HepG2 (cell line): ENCODE results near the gene ELAVL4. TPM values are rescaled to one million over a fixed set of nuclear protein-coding genes. Genes with fewer than 3 reads are reported as not detected.

Source experiments
- ATAC-seq: fragments of 200-7000 bp; cut with Tn5 transposase; 3 replicates; pipeline ENCODE4 v1.9.1; 2020; ENCODE audit warnings: mild to moderate bottlenecking, moderate library complexity
- BruUV-seq: library from RNA; stranded (reverse); fragments of 400-500 nt; replicated peaks from 2 replicates; lab custom pipeline; 2021; lab: Mats Ljungman, UMichigan
- CTCF ChIA-PET: fragments of 300-600 bp; formaldehyde crosslinking; extraction: SDS; loops from one replicate; lab custom pipeline; 2021; ENCODE audit warnings: low total read pairs, inconsistent platforms, low intra/inter-chr PET ratio; lab: Yijun Ruan, JAX
- POLR2A ChIA-PET: fragments of 350-600 bp; sonication (Branson Sonifier 250); formaldehyde crosslinking; loops from one replicate; lab custom pipeline; 2020; ENCODE audit warnings: antibody characterized with exemption, inconsistent platforms; lab: Yijun Ruan, JAX
- DNase-seq: peaks from one replicate; pipeline ENCODE4 v3.0.0-alpha.2; 2015; ENCODE audit warnings: low spot score
- FAIRE-seq: peaks from 3 replicates; lab custom pipeline; 2011; peaks lifted over from hg19 to GRCh38; lab: Jason Lieb, UNC
- H2AFZ ChIP-seq: one replicate; pipeline ENCODE4 v1.6.1; 2011; ENCODE audit warnings: low read length, inconsistent platforms
- H3K27ac ChIP-seq: fragments of 300-600 bp; 3 replicates; pipeline ENCODE4 v1.8.0; 2011; ENCODE audit warnings: mixed run types, mild to moderate bottlenecking, mixed read lengths, low read length, inconsistent platforms; ENCODE audit not compliant: insufficient read depth; ENCODE audit errors: extremely low read length
- H3K27me3 ChIP-seq, 2 experiments: fragments of 200-600 bp in 1 of 2; 2 replicates in 1 of 2; 3 replicates in 1 of 2; pipeline versions ENCODE4 v1.6.0 to v1.8.0; 2011; ENCODE audit warnings: low read length in 2 of 2, mild to moderate bottlenecking in 2 of 2, moderate library complexity in 2 of 2, inconsistent platforms in 1 of 2; ENCODE audit not compliant: insufficient read depth in 2 of 2, control insufficient read depth in 1 of 2
- H3K36me3 ChIP-seq, 2 experiments: fragments of 200-600 bp in 1 of 2; replicated peaks in 1 of 2; 2 replicates in 1 of 2; 3 replicates in 1 of 2; pipeline versions ENCODE4 v1.5.1 to v1.8.0; 2011; ENCODE audit warnings: low read length in 2 of 2, inconsistent platforms in 1 of 2; ENCODE audit not compliant: insufficient read depth in 2 of 2, control insufficient read depth in 1 of 2
- H3K4me1 ChIP-seq: 2 replicates; pipeline ENCODE4 v1.5.1; 2012; ENCODE audit warnings: low read length, inconsistent platforms; ENCODE audit not compliant: insufficient read depth
- H3K4me2 ChIP-seq: 2 replicates; pipeline ENCODE4 v1.6.0; 2011; ENCODE audit warnings: low read depth, low read length, inconsistent platforms
- H3K4me3 ChIP-seq, 3 experiments: fragments of 200-600 bp in 1 of 3; sonication (generic), shearing (Covaris generic) in 1 of 3; replicated peaks in 1 of 3; 2 replicates each; pipeline ENCODE4 v1.5.1; 2011 to 2016; ENCODE audit warnings: low read length in 3 of 3, inconsistent platforms in 2 of 3, low read depth in 2 of 3, mild to moderate bottlenecking in 2 of 3, control low read depth in 1 of 3, mixed read lengths in 1 of 3; ENCODE audit not compliant: insufficient read depth in 1 of 3
- H3K79me2 ChIP-seq: one replicate; pipeline ENCODE4 v1.6.1; 2011; ENCODE audit warnings: low read length, inconsistent platforms; ENCODE audit not compliant: insufficient read depth
- H3K9ac ChIP-seq: 2 replicates; pipeline ENCODE4 v1.6.0; 2011; ENCODE audit warnings: mild to moderate bottlenecking, low read depth, low read length, inconsistent platforms; ENCODE audit not compliant: insufficient read depth
- H3K9me3 ChIP-seq: 2 replicates; pipeline ENCODE4 v1.5.1; 2012; ENCODE audit warnings: mild to moderate bottlenecking, low read length
- H4K20me1 ChIP-seq: 2 replicates; pipeline ENCODE4 v1.6.0; 2011; ENCODE audit warnings: inconsistent platforms, mild to moderate bottlenecking, low read length, moderate library complexity; ENCODE audit not compliant: insufficient read depth
- CEBPZ ChIP-seq: IDR thresholded peaks from 2 replicates; pipeline ENCODE4 v1.6.1; 2012; ENCODE audit warnings: low read length, improper control_type of control experiment
- FOXA3 ChIP-seq: IDR thresholded peaks from 2 replicates; pipeline ENCODE4 v1.6.1; 2016; ENCODE audit warnings: missing genetic modification reagents, missing compliant biosample characterization
- HMGA1 ChIP-seq: sonication (generic); formaldehyde crosslinking; conservative IDR thresholded peaks from 2 replicates; pipeline ENCODE4 v1.4.0; 2020; ENCODE audit warnings: missing genetic modification reagents
- JUN ChIP-seq: sonication (generic); formaldehyde crosslinking; IDR thresholded peaks from 2 replicates; pipeline ENCODE4 v1.4.0; 2020; ENCODE audit warnings: mild to moderate bottlenecking, missing genetic modification reagents
- KDM6A ChIP-seq: IDR thresholded peaks from 2 replicates; pipeline ENCODE4 v1.6.1; 2016; ENCODE audit warnings: low read depth
- LBX2 ChIP-seq: sonication (generic); formaldehyde crosslinking; IDR thresholded peaks from 2 replicates; pipeline ENCODE4 v1.5.0; 2020; ENCODE audit warnings: missing genetic modification reagents, mild to moderate bottlenecking, borderline replicate concordance
- TFAP4 ChIP-seq: sonication (generic); IDR thresholded peaks from 2 replicates; pipeline ENCODE4 v1.6.1; 2016; ENCODE audit warnings: low read depth, borderline replicate concordance
- WGBS: methylation state at CpG from one replicate; pipeline ENCODE4 v1.1.6; 2017; ENCODE audit warnings: low lambda C conversion rate; 5-methylcytosine and 5-hydroxymethylcytosine counted together
- in situ Hi-C: cut with HindIII; loops from 2 replicates; pipeline ENCODE4 v1.10.0; 2017; ENCODE audit warnings: low pct_unique_long_range_greater_than_20kb; ENCODE audit not compliant: extremely low pct_ligation_motif_present
- intact Hi-C: fragments of 100-400 bp; cut with micrococcal nuclease; formaldehyde crosslinking; loops from one replicate; pipeline ENCODE4 v1.10.0; 2022; ENCODE audit not compliant: unreplicated experiment
- polyA plus RNA-seq, 8 experiments: library from polyadenylated mRNA; depleted of rRNA in 3 of 8; stranded (reverse) in 7 of 8; unstranded in 1 of 8; fragments of >200 nt; fragmentation: Illumina TruSeq in 4 of 8; extraction: Trizol in 4 of 8; gene quantifications; 2 replicates each; pipeline versions ENCODE4 v1.2.1 to v1.2.3, GENCODE V29; 2011 to 2016; ENCODE audit warnings: low read depth in 4 of 8, missing spikeins in 1 of 8, mixed read lengths in 1 of 8; ENCODE audit not compliant: insufficient read depth in 1 of 8
- total RNA-seq, 5 experiments: library from RNA; depleted of rRNA; stranded (reverse); fragments of >200 nt; fragmentation: Illumina TruSeq; extraction: Trizol; gene quantifications; 2 replicates each; pipeline ENCODE4 v1.2.3, GENCODE V29; 2016; ENCODE audit warnings: low read depth in 1 of 5

Gene ELAVL4
- total and polyA plus RNA-seq, 2 of the 13 experiments (the other 11 are each of a cell fraction or from before 2014, with no cell fraction given), result not detected

GRCh38 chr1:50112193-50112592 lies 3.5 kb downstream of the ELAVL4 start:
- Histone ChIP-seq H3K79me2 (no peaks in the 10 kb centered on the region), H3K4me3 (no peak overlapping the region), H3K9ac (no peak overlapping the region), H2AFZ (no peak overlapping the region), H4K20me1 (no peaks in the 10 kb centered on the region), H3K4me1 (no peaks in the 10 kb centered on the region), H3K36me3 (no peaks in the 10 kb centered on the region), H3K9me3 (no peaks in the 10 kb centered on the region), H3K27me3 (peaks cover 0 to 13% of the 10 kb centered on the region in 2 experiments; a peak in 3 of 5 replicates), H3K27ac (no peak overlapping the region), H3K4me2 (no peak overlapping the region)
- under 1% methylated on average over 3 of the region's 3 CpGs for WGBS
- intact Hi-C loops (no loop called here), in situ Hi-C loops (no loop called here)
- DNase-seq (no peak), FAIRE-seq (no peak), ATAC-seq (no peak)
- no TSS peak for BruUV-seq
- TF ChIP-seq LBX2 (CRISPR knock-in tag), result no peak
- TF ChIP-seq JUN (CRISPR knock-in tag), result no peak
- no peak for TF ChIP-seq KDM6A (CRISPR knock-in tag)
- no peak for TF ChIP-seq HMGA1 (CRISPR knock-in tag)
- TF ChIP-seq TFAP4, result no peak
- ChIA-PET POLR2A (no interaction called here), CTCF (no interaction called here)

GRCh38 chr1:50123071-50123470 lies 14.4 kb downstream of the ELAVL4 start:
- DNase-seq (peak; percentile 2), FAIRE-seq (no peak), ATAC-seq (peak; percentile 49; the same call in 2 of the 3 replicates)
- Histone ChIP-seq H3K36me3 (no peaks in the 10 kb centered on the region), H4K20me1 (no peaks in the 10 kb centered on the region), H3K4me2 (no peak overlapping the region), H3K79me2 (no peaks in the 10 kb centered on the region), H2AFZ (no peak overlapping the region), H3K9me3 (no peaks in the 10 kb centered on the region), H3K4me1 (peaks cover 10% of the 10 kb centered on the region; the same call in 1 of the 2 replicates), H3K9ac (no peak overlapping the region), H3K4me3 (no peak overlapping the region), H3K27ac (no peak overlapping the region), H3K27me3 (no peaks in the 10 kb centered on the region)
- ChIA-PET CTCF (no interaction called here), POLR2A (no interaction called here)
- intact Hi-C loops (no loop called here), in situ Hi-C loops (no loop called here)
- no peak for TF ChIP-seq CEBPZ
- 0 out of 2 replicates have a peak, but pooled peaks have one; percentile 20 for TF ChIP-seq FOXA3 (CRISPR knock-in tag)
- BruUV-seq, result no TSS peak
